ENCODE data around the gene DAZAP2. TPM values are rescaled to one million over a fixed set of nuclear protein-coding genes. Genes with fewer than 3 reads are reported as not detected.

DAZAP2 gene
- total RNA-seq, 1 donor from 2014 or later = 48.4 TPM

Other genes with a start within 250 kb of the DAZAP2 start
- gene SLC11A2, start 212.4 kb upstream of the DAZAP2 start, total RNA-seq (ENCODE audit: low replicate concordance) = 62.7 and 66.5 TPM in 2 replicates
- gene LETMD1, start 190.5 kb upstream of the DAZAP2 start, total RNA-seq (ENCODE audit: low replicate concordance) = 40.9 and 46.6 TPM in 2 replicates
- 28.6 and 30.9 TPM in 2 replicates for gene CSRNP2, start 155.2 kb upstream of the DAZAP2 start, total RNA-seq (ENCODE audit: low replicate concordance)
- 19.4 and 28.8 TPM in 2 replicates for gene TFCP2, start 65.7 kb upstream of the DAZAP2 start, total RNA-seq (ENCODE audit: low replicate concordance)
- 1.6 TPM in 2 replicates for gene POU6F1, start 20.8 kb upstream of the DAZAP2 start, total RNA-seq (ENCODE audit: low replicate concordance)
- gene SMAGP, start 31.6 kb downstream of the DAZAP2 start, total RNA-seq (ENCODE audit: low replicate concordance) = 19.0 and 24.3 TPM in 2 replicates
- gene BIN2, start 85.3 kb downstream of the DAZAP2 start, total RNA-seq (ENCODE audit: low replicate concordance) = 0.52 TPM in 1 of 2 replicates, not detected in the other
- gene CELA1, start 107.9 kb downstream of the DAZAP2 start, total RNA-seq (ENCODE audit: low replicate concordance) = not detected in 2 replicates
- gene GALNT6, start 152.6 kb downstream of the DAZAP2 start, total RNA-seq (ENCODE audit: low replicate concordance) = 1.5 TPM in 1 of 2 replicates, not detected in the other
- 10.1 and 132 TPM in 2 replicates for gene SLC4A8, start 186.0 kb downstream of the DAZAP2 start, total RNA-seq (ENCODE audit: low replicate concordance)

Measured in neural progenitor cell (in vitro differentiated cells).